IMR-90 (cell line): ENCODE measurements around the gene EXOC4. TPM values are rescaled to one million over a fixed set of nuclear protein-coding genes. Genes with fewer than 3 reads are reported as not detected.
A peak's percentile ranks its signal among the peaks of the same experiment; 100 is the strongest.

Experiments used
- ATAC-seq: fragments of 200-7000 bp; cut with Tn5 transposase; 2 replicates; pipeline ENCODE4 v1.9.1; 2020; ENCODE audit warnings: low read depth, mild to moderate bottlenecking, moderate library complexity
- BruUV-seq: library from RNA; stranded (reverse); fragments of 400-500 nt; replicated peaks from 2 replicates; lab custom pipeline; 2021; lab: Mats Ljungman, UMichigan
- CTCF ChIA-PET: fragments of 300-600 bp; formaldehyde crosslinking; extraction: SDS; loops from one replicate; lab custom pipeline; 2021; ENCODE audit warnings: antibody characterized with exemption; lab: Yijun Ruan, JAX
- POLR2A ChIA-PET: fragments of 300-600 bp; sonication (Branson Sonifier 250); formaldehyde crosslinking; loops from one replicate; lab custom pipeline; 2022; ENCODE audit warnings: antibody characterized with exemption; ENCODE audit not compliant: unreplicated experiment; lab: Charles Lee
- DNase-seq: peaks from one replicate; pipeline ENCODE4 v3.0.0; 2013
- H2AFZ ChIP-seq: replicated peaks from 2 replicates; pipeline ENCODE3; 2013; ENCODE audit warnings: low read length, mild to moderate bottlenecking; ENCODE audit not compliant: poor library complexity
- H2AK5ac ChIP-seq: 2 replicates; pipeline ENCODE4 v1.6.1; 2013; ENCODE audit warnings: low read depth, low read length, inconsistent platforms
- H2AK9ac ChIP-seq: replicated peaks from 2 replicates; pipeline ENCODE3; 2013; ENCODE audit warnings: mild to moderate bottlenecking, low read depth, low read length, moderate library complexity; ENCODE audit not compliant: poor library complexity
- H2BK120ac ChIP-seq: 2 replicates; pipeline ENCODE4 v1.6.1; 2013; ENCODE audit warnings: low read depth, low read length, inconsistent platforms
- H2BK15ac ChIP-seq: 3 replicates; pipeline ENCODE4 v1.6.1; 2013; ENCODE audit warnings: low read depth, low read length, inconsistent platforms
- H2BK20ac ChIP-seq: 2 replicates; pipeline ENCODE4 v1.6.1; 2013; ENCODE audit warnings: low read depth, mild to moderate bottlenecking, inconsistent platforms, low read length, moderate library complexity
- H2BK5ac ChIP-seq: 2 replicates; pipeline ENCODE4 v1.6.1; 2013; ENCODE audit warnings: mild to moderate bottlenecking, low read depth, low read length, inconsistent platforms; ENCODE audit not compliant: poor library complexity, severe bottlenecking
- H3K14ac ChIP-seq: replicated peaks from 2 replicates; pipeline ENCODE4 v1.6.1; 2013; ENCODE audit warnings: low read depth, low read length, inconsistent platforms
- H3K18ac ChIP-seq: 2 replicates; pipeline ENCODE4 v1.6.1; 2013; ENCODE audit warnings: low read depth, low read length, control low read depth
- H3K23ac ChIP-seq: 2 replicates; pipeline ENCODE4 v1.6.1; 2013; ENCODE audit warnings: low read depth, low read length, inconsistent platforms
- H3K27ac ChIP-seq: 2 replicates; pipeline ENCODE4 v1.5.1; 2013; ENCODE audit warnings: mild to moderate bottlenecking, control low read depth, low read length; ENCODE audit not compliant: insufficient read depth
- H3K27me3 ChIP-seq: 2 replicates; pipeline ENCODE4 v1.6.1; 2013; ENCODE audit warnings: low read length; ENCODE audit not compliant: control insufficient read depth, insufficient read depth
- H3K36me3 ChIP-seq: 2 replicates; pipeline ENCODE4 v1.6.1; 2013; ENCODE audit warnings: low read length, mixed read lengths; ENCODE audit not compliant: control insufficient read depth, insufficient read depth
- H3K4ac ChIP-seq: 2 replicates; pipeline ENCODE4 v1.6.1; 2013; ENCODE audit warnings: low read depth, low read length, inconsistent platforms
- H3K4me1 ChIP-seq: 2 replicates; pipeline ENCODE4 v1.6.1; 2013; ENCODE audit warnings: low read length, mixed read lengths; ENCODE audit not compliant: control insufficient read depth, insufficient read depth
- H3K4me2 ChIP-seq: 2 replicates; pipeline ENCODE4 v1.6.1; 2013; ENCODE audit warnings: low read depth, mild to moderate bottlenecking, control low read depth, low read length, moderate library complexity
- H3K4me3 ChIP-seq: 2 replicates; pipeline ENCODE4 v1.5.1; 2013; ENCODE audit warnings: low read depth, mild to moderate bottlenecking, control low read depth, low read length, moderate library complexity; ENCODE audit not compliant: insufficient read depth
- H3K56ac ChIP-seq: 2 replicates; pipeline ENCODE4 v1.6.1; 2013; ENCODE audit warnings: low read length, inconsistent platforms; ENCODE audit not compliant: insufficient read depth; ENCODE audit errors: extremely low read depth
- H3K79me1 ChIP-seq, 2 experiments: 2 replicates each; pipeline ENCODE4 v1.6.1; 2013; ENCODE audit warnings: low read length in 2 of 2, inconsistent platforms in 1 of 2, low read depth in 1 of 2
- H3K9ac ChIP-seq: 2 replicates; pipeline ENCODE4 v1.6.1; 2013; ENCODE audit warnings: low read depth, low read length, control low read depth
- H3K9me1 ChIP-seq: 2 replicates; pipeline ENCODE4 v1.6.1; 2013; ENCODE audit warnings: low read length, inconsistent platforms; ENCODE audit not compliant: insufficient read depth
- H3K9me3 ChIP-seq: 2 replicates; pipeline ENCODE4 v1.6.1; 2013; ENCODE audit warnings: low read length; ENCODE audit not compliant: control insufficient read depth, insufficient read depth
- H4K20me1 ChIP-seq: 2 replicates; pipeline ENCODE4 v1.6.1; 2013; ENCODE audit warnings: low read length, inconsistent platforms; ENCODE audit not compliant: insufficient read depth
- H4K5ac ChIP-seq: 2 replicates; pipeline ENCODE4 v1.6.1; 2013; ENCODE audit warnings: mild to moderate bottlenecking, low read depth, low read length, control low read depth
- H4K8ac ChIP-seq, 2 experiments: 2 replicates each; pipeline ENCODE4 v1.6.1; 2013; ENCODE audit warnings: low read depth in 2 of 2, low read length in 2 of 2, control low read depth in 1 of 2, inconsistent platforms in 1 of 2
- H4K91ac ChIP-seq: 2 replicates; pipeline ENCODE4 v1.6.1; 2013; ENCODE audit warnings: low read depth, low read length, inconsistent platforms; ENCODE audit not compliant: insufficient read depth
- CEBPB ChIP-seq: IDR thresholded peaks from 2 replicates; pipeline ENCODE4 v1.6.1; 2012; ENCODE audit warnings: low read depth, low read length, improper control_type of control experiment
- CHD1 ChIP-seq: IDR thresholded peaks from 2 replicates; pipeline ENCODE4 v1.6.1; 2012; ENCODE audit warnings: low read depth, low read length, improper control_type of control experiment
- FOS ChIP-seq: fragments of 150-350 bp; IDR thresholded peaks from 2 replicates; pipeline ENCODE4 v1.6.1; 2016; ENCODE audit warnings: low read depth, low read length
- MAFK ChIP-seq: IDR thresholded peaks from 2 replicates; pipeline ENCODE4 v1.6.1; 2012; ENCODE audit warnings: low read depth, low read length, improper control_type of control experiment
- MAZ ChIP-seq: IDR thresholded peaks from 2 replicates; pipeline ENCODE4 v1.6.1; 2012; ENCODE audit warnings: low read depth, mild to moderate bottlenecking, low read length, improper control_type of control experiment, moderate library complexity, borderline replicate concordance
- MXI1 ChIP-seq: IDR thresholded peaks from 2 replicates; pipeline ENCODE4 v1.6.1; 2012; ENCODE audit warnings: low read depth, mild to moderate bottlenecking, low read length, moderate library complexity, borderline replicate concordance
- RAD21 ChIP-seq: IDR thresholded peaks from 2 replicates; pipeline ENCODE4 v1.6.1; 2012; ENCODE audit warnings: low read length, improper control_type of control experiment
- RCOR1 ChIP-seq: IDR thresholded peaks from 2 replicates; pipeline ENCODE4 v1.6.1; 2012; ENCODE audit warnings: mild to moderate bottlenecking, low read length, improper control_type of control experiment; ENCODE audit not compliant: insufficient replicate concordance
- RFX5 ChIP-seq: IDR thresholded peaks from 2 replicates; pipeline ENCODE4 v1.8.0; 2012; ENCODE audit warnings: low read depth, mild to moderate bottlenecking, low read length, moderate library complexity
- SMC3 ChIP-seq: fragments of 150-350 bp; IDR thresholded peaks from 2 replicates; pipeline ENCODE4 v1.6.1; 2016; ENCODE audit warnings: low read depth, mild to moderate bottlenecking, antibody characterized with exemption, low read length, moderate library complexity
- WGBS, 2 experiments: methylation state at CpG; one replicate each; pipeline versions ENCODE4 v1.1.5 to v1.1.7; 2013; ENCODE audit warnings: missing lambda C conversion rate in 2 of 2; ENCODE audit not compliant: insufficient read length in 1 of 2; ENCODE audit errors: extremely low coverage in 2 of 2; 5-methylcytosine and 5-hydroxymethylcytosine counted together
- dilution Hi-C: fragments of 300-500 bp; cut with HindIII; formaldehyde crosslinking; loops from one replicate; pipeline ENCODE4 v1.14.3; 2018; ENCODE audit warnings: low sequenced_read_pairs; ENCODE audit not compliant: unreplicated experiment
- in situ Hi-C: fragments of 300-500 bp; cut with MboI; formaldehyde crosslinking; loops from 3 replicates; pipeline ENCODE4 v1.14.3; 2019; ENCODE audit warnings: low sequenced_read_pairs, inconsistent platforms, mixed read lengths
- intact Hi-C: fragments of 100-400 bp; cut with micrococcal nuclease; formaldehyde crosslinking; loops from 2 replicates; pipeline ENCODE4 v1.10.0; 2022
- polyA plus RNA-seq, 3 experiments: library from polyadenylated mRNA; depleted of rRNA; stranded (reverse); fragments of >200 nt; gene quantifications; 2 replicates each; pipeline ENCODE4 v1.2.3, GENCODE V29; 2012; ENCODE audit warnings: low replicate concordance in 1 of 3
- total RNA-seq: library from RNA; depleted of rRNA; stranded (reverse); fragments of >200 nt; gene quantifications from 2 replicates; pipeline ENCODE4 v1.2.3, GENCODE V29; 2012
- TF ChIP-seq, protein P1 (sequence below): conservative IDR thresholded peaks from 2 replicates; pipeline ENCODE4 v1.5.1; 2012; ENCODE audit warnings: mild to moderate bottlenecking, low read depth, low read length, improper control_type of control experiment

The EXOC4 gene
- total and polyA plus RNA-seq, 2 of the 4 experiments (the other 2 are of a cell fraction), result 25.4 to 94.6 TPM

DNA sequence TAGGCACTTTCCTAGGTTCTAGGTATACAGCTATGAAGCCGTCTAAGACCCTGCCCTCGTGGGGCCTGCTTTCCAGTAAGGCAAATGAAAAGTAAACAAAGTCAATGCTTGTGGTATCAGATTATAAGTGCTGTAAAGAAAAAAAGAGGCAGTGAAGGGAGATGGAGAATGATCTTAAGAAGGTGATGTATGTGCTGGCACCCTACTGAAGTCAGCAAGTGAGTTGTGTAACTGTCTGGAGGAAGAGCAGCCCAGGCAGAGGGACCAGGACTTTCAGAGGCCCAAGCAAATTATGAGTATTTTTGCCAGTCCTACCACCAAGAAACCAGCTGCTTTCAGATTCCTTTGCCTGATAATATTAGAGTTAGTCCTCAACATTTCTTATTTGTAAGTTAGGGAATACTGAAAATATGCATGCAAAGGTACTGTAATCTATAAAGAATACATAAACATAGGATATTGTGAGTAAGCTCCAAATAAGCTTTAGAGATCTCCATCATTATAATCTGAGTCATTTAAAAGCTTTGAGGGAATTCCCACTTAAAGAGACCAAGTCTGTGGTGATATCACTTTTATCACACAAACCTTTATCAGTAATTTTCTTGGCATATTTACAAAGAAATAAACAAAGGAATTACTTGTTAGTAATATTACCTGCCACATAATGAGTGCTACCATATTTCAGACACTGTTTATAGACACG is 545.1 kb downstream of the EXOC4 start:
- intact Hi-C loops (no loop called here), in situ Hi-C loops (no loop called here), dilution Hi-C loops (no loop called here)
- Histone ChIP-seq H2BK5ac (peak overlapping the region; percentile 66), H3K23ac (peak overlapping the region; percentile 28; the same call in 1 of the 2 replicates), H3K56ac (no peak overlapping the region; the same call in 1 of the 2 replicates), H3K4me2 (peak overlapping the region; percentile 23; the same call in 1 of the 2 replicates), H3K36me3 (no peaks in the 10 kb centered on the region), H3K9ac (no peak overlapping the region), H2BK120ac (peak overlapping the region; percentile 66), H3K18ac (peak overlapping the region; percentile 48; the same call in 1 of the 2 replicates), H4K20me1 (no peaks in the 10 kb centered on the region), H2BK15ac (peak overlapping the region; percentile 18; the same call in 1 of the 3 replicates), H2AK9ac (no peak overlapping the region), H4K8ac (peak overlapping the region; percentile 18 to 29; a peak in 1 of 4 replicates), H2BK20ac (peak overlapping the region; percentile 71; the same call in 1 of the 2 replicates), H2AK5ac (peak overlapping the region; percentile 5; the same call in 1 of the 2 replicates), H3K4me1 (peaks cover 5% of the 10 kb centered on the region; the same call in 1 of the 2 replicates), H3K27me3 (no peaks in the 10 kb centered on the region), H3K4ac (peak overlapping the region; percentile 65), H3K9me3 (no peaks in the 10 kb centered on the region), H3K4me3 (no peak overlapping the region), H4K5ac (peak overlapping the region; percentile 24; the same call in 1 of the 2 replicates), H4K91ac (peak overlapping the region; percentile 19; the same call in 1 of the 2 replicates), H3K79me1 (no peaks in the 10 kb centered on the region; a peak in 1 of 4 replicates), H3K14ac (peak overlapping the region; percentile 29), H3K9me1 (peaks cover 7% of the 10 kb centered on the region), H2AFZ (no peak overlapping the region), H3K27ac (peak overlapping the region; percentile 45; the same call in 1 of the 2 replicates)
- DNase-seq (peak; percentile 82), ATAC-seq (peak; percentile 89)
- TF ChIP-seq CHD1 (no peak), MXI1 (no peak), FOS (no peak), CEBPB (peak; percentile 68), RCOR1 (peak; percentile 53), RAD21 (no peak), MAZ (no peak), RFX5 (no peak), SMC3 (no peak), MAFK (no peak)
- TF ChIP-seq, protein P1, sequence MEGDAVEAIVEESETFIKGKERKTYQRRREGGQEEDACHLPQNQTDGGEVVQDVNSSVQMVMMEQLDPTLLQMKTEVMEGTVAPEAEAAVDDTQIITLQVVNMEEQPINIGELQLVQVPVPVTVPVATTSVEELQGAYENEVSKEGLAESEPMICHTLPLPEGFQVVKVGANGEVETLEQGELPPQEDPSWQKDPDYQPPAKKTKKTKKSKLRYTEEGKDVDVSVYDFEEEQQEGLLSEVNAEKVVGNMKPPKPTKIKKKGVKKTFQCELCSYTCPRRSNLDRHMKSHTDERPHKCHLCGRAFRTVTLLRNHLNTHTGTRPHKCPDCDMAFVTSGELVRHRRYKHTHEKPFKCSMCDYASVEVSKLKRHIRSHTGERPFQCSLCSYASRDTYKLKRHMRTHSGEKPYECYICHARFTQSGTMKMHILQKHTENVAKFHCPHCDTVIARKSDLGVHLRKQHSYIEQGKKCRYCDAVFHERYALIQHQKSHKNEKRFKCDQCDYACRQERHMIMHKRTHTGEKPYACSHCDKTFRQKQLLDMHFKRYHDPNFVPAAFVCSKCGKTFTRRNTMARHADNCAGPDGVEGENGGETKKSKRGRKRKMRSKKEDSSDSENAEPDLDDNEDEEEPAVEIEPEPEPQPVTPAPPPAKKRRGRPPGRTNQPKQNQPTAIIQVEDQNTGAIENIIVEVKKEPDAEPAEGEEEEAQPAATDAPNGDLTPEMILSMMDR, result no peak
- POLR2A ChIA-PET, result interaction anchor here (0.5 kb wide), 1 partner anchor 86 kb away, joined by 3 read pairs; no protein-coding TSS in a partner anchor
- CTCF ChIA-PET, result interaction anchor here (0.8 to 0.9 kb wide), 2 partner anchors 9 to 24 kb away, joined by 3 read pairs; no protein-coding TSS in a partner anchor
- 18% methylated on average over 2 of the region's 3 CpGs; no CpG with 5 or more reads in 1 of the 2 experiments for WGBS, 2 experiments
- BruUV-seq, result no TSS peak
